SU-DHL-6 (cell line): ENCODE data around the gene PAN3.

Source experiments
- EZH2phosphoT487 ChIP-seq: fragments of 200-600 bp; sonication (generic), shearing (Covaris generic); conservative IDR thresholded peaks from 2 replicates; pipeline ENCODE4 v1.6.1; 2018; ENCODE audit warnings: mild to moderate bottlenecking, antibody characterized with exemption, low read length, moderate library complexity, mixed read lengths
- TF ChIP-seq, protein P1 (sequence below): fragments of 200-600 bp; sonication (generic); IDR thresholded peaks from one replicate; pipeline ENCODE4 v1.5.1; 2017; ENCODE audit warnings: antibody characterized with exemption, mild to moderate bottlenecking, low read length, moderate library complexity; ENCODE audit not compliant: insufficient read depth, poor library complexity, severe bottlenecking

DNA sequence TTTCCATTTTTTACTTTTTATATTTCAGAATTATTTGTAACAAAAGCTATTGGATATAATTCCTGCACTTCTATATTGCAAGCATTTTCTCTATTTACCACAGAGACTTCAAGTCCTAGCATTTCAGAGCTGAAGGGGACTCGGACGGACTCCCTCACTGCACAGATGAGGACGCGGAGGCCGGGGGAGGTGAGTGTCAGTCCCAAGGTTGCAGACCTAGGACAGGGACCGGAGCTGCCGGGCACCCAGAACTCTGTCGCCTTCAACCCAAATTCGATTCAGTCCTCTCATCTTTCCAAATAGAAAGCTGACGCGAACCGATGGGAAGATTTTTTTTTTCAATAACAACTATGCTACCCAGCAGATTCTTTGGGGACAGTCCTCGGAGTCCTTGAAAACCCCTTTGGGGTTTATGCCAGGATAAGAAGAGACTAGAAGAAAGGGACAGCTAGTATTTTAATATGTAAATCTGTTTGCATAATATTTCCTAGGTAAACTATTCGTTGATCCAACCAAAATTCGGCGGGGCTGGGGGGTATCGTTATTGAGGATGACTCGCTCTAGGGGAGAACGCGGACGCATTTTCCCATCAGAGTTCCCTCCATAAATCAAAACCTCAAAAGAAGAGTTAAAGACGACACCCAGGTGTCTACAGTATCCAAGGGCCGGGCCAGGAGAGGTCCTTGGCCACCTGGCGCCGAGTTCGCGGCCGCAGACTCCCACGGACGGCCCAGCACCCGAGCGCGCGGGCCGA is 38.8 kb upstream of the PAN3 start:
- TF ChIP-seq, protein P1, sequence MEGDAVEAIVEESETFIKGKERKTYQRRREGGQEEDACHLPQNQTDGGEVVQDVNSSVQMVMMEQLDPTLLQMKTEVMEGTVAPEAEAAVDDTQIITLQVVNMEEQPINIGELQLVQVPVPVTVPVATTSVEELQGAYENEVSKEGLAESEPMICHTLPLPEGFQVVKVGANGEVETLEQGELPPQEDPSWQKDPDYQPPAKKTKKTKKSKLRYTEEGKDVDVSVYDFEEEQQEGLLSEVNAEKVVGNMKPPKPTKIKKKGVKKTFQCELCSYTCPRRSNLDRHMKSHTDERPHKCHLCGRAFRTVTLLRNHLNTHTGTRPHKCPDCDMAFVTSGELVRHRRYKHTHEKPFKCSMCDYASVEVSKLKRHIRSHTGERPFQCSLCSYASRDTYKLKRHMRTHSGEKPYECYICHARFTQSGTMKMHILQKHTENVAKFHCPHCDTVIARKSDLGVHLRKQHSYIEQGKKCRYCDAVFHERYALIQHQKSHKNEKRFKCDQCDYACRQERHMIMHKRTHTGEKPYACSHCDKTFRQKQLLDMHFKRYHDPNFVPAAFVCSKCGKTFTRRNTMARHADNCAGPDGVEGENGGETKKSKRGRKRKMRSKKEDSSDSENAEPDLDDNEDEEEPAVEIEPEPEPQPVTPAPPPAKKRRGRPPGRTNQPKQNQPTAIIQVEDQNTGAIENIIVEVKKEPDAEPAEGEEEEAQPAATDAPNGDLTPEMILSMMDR = no peak
- TF ChIP-seq EZH2phosphoT487 = no peak
